Ascending aorta (tissue), 2 donors: ENCODE data around the gene KRTAP4-9. TPM values are rescaled to one million over a fixed set of nuclear protein-coding genes. Genes with fewer than 3 reads are reported as not detected.
"Not testable (repeated sequence)": the region's sequence is repeated elsewhere in the genome, so short reads cannot be mapped to it uniquely, and the experiment has no call there.

ENCODE experiments used
- DNase-seq, 2 donors: peaks; one replicate each; pipeline ENCODE4 v3.0.0-alpha.2; 2019; ENCODE audit warnings: low spot score in 2 of 2
- H3K27ac ChIP-seq, 2 donors: fragments of 200-600 bp; sonication (generic); one replicate each; pipeline ENCODE4 v1.5.1; 2016 to 2017; ENCODE audit warnings: mild to moderate bottlenecking in 1 of 2
- H3K27me3 ChIP-seq: fragments of 200-600 bp; sonication (generic); one replicate; pipeline ENCODE4 v1.5.1; 2017
- H3K36me3 ChIP-seq, 2 donors: fragments of 200-600 bp; sonication (generic); one replicate each; pipeline ENCODE4 v1.5.1; 2016
- H3K4me1 ChIP-seq, 2 donors: fragments of 200-600 bp; sonication (generic); one replicate each; pipeline ENCODE4 v1.5.1; 2016 to 2017; ENCODE audit warnings: mild to moderate bottlenecking in 1 of 2
- H3K4me3 ChIP-seq, 2 donors: fragments of 200-600 bp; sonication (generic); one replicate each; pipeline ENCODE4 v1.5.1; 2016 to 2017; ENCODE audit warnings: mild to moderate bottlenecking in 1 of 2
- H3K9me3 ChIP-seq, 2 donors: fragments of 200-600 bp; sonication (generic); one replicate each; pipeline ENCODE4 v1.5.1; 2016
- intact Hi-C: fragments of 100-400 bp; cut with DNase I; formaldehyde crosslinking; loops from one replicate; pipeline ENCODE4 v1.15.1; 2023
- total RNA-seq: library from RNA; depleted of rRNA; stranded (reverse); fragments of >200 nt; gene quantifications from one replicate; pipeline ENCODE4 v1.1.0, GENCODE V29; 2016
- TF ChIP-seq, protein P1 (sequence below), 3 experiments: fragments of 200-600 bp in 2 of 3; fragments of 450-650 bp in 1 of 3; sonication (generic) in 2 of 3; IDR thresholded peaks; one replicate each; pipeline ENCODE4 v1.5.1; 2016 to 2019; ENCODE audit warnings: antibody characterized with exemption in 3 of 3, mild to moderate bottlenecking in 1 of 3, moderate library complexity in 1 of 3

The KRTAP4-9 gene
- total RNA-seq, 1 donor from 2014 or later: not detected

DNA sequence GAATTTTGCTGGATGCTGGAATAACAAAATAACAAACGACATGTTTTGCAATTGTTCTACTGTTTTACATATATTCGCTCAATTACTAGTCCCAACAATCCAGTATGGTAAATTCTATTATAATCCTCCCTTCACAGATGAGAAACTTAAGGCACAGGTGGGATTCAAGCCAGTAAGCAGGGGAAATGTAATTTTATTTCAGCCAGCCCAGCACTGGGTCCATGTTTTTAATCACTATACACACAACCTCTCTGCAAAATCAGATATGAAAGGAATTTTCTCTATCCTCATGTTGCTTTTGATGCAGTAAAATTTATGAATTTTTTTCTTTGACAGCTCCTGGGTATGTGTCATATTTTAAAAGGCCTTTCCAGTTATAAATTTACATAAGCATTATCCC, 40.1 kb downstream of the KRTAP4-9 start:
- Histone ChIP-seq H3K27ac (no peak overlapping the region), H3K27me3 (no peaks in the 10 kb centered on the region), H3K4me1 (no peaks in the 10 kb centered on the region), H3K36me3 (no peaks in the 10 kb centered on the region), H3K4me3 (no peak overlapping the region), H3K9me3 (peaks cover 0 to 3% of the 10 kb centered on the region in 2 donors)
- intact Hi-C loops: no loop called here
- TF ChIP-seq, protein P1, sequence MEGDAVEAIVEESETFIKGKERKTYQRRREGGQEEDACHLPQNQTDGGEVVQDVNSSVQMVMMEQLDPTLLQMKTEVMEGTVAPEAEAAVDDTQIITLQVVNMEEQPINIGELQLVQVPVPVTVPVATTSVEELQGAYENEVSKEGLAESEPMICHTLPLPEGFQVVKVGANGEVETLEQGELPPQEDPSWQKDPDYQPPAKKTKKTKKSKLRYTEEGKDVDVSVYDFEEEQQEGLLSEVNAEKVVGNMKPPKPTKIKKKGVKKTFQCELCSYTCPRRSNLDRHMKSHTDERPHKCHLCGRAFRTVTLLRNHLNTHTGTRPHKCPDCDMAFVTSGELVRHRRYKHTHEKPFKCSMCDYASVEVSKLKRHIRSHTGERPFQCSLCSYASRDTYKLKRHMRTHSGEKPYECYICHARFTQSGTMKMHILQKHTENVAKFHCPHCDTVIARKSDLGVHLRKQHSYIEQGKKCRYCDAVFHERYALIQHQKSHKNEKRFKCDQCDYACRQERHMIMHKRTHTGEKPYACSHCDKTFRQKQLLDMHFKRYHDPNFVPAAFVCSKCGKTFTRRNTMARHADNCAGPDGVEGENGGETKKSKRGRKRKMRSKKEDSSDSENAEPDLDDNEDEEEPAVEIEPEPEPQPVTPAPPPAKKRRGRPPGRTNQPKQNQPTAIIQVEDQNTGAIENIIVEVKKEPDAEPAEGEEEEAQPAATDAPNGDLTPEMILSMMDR (IDR thresholded peaks at IDR 0.05): no peak
- DNase-seq: no peak

DNA sequence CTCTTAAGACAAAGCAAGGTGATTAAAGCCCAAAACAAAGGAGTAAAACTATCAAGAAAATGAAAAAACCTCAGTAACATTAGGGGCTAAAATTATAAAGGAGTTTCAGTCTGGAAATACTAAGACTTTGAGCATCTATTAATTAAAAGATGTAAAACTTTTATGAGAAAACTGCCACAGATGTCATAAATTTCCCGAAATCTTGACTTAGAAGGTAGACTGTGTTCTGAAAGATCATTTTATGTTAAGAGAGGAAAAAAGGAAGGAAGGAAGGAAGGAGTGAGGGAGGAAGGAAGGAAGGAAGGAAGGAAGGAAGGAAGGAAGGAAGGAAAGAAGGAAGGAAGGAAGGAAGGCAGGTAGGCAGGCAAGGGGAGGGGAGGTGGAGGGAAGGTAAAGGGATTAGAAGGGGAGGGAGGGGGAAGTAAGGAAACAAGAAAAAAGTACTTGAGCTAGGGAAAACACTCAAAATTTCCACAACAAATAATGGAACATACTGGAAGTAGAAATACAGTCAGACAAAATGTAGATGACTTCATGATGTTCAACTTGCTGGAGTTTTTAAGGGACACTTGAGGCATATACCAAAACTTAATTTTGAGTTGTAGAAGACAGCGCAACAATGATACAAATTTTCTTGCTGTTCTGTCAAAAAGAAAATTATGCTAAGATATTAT, 42.5 kb downstream of the KRTAP4-9 start:
- H3K4me1 ChIP-seq: no peaks in the 10 kb centered on the region
- no peak overlapping the region for H3K4me3 ChIP-seq
- DNase-seq: no peak
- H3K36me3 ChIP-seq: no peaks in the 10 kb centered on the region
- peaks cover 0 to 3% of the 10 kb centered on the region in 2 donors for H3K9me3 ChIP-seq
- H3K27ac ChIP-seq: no peak overlapping the region
- TF ChIP-seq, protein P1 (IDR thresholded peaks at IDR 0.05): no peak
- no peaks in the 10 kb centered on the region for H3K27me3 ChIP-seq
- intact Hi-C loops: no loop called here

DNA sequence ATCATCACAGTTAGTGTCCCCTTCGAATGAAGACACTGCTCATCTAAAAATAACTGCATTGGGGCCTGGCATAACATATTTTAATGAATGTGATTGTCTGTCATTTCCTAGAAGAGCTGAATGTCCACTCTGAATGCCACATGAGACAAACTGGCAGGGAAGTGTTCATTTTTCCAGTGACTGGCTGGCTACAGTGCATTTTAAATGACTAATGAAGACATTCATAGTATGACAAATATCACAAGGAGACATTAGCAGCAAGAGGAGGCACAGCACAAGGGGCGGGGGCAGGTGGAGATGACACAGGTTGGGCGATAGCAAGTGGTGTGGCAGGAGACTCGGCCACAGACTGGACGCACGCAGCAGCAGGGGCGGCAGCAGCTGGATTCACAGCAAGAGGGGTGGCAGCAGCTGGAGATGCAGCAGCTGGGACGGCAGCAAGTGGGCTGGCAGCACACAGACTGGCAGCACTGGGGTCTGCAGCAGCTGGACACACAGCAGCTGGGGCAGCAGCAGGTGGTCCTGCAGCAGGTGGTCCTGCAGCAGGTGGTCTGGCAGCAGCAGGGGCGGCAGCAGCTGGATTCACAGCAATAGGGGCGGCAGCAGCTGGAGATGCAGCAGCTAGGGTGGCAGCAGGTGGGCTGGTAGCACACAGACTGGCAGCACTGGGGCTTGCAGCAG, 43.9 kb downstream of the KRTAP4-9 start:
- H3K4me3 ChIP-seq, DNase-seq, H3K27me3 ChIP-seq, H3K27ac ChIP-seq, H3K9me3 ChIP-seq, H3K4me1 ChIP-seq, intact Hi-C loops, H3K36me3 ChIP-seq: not testable (repeated sequence)

DNA sequence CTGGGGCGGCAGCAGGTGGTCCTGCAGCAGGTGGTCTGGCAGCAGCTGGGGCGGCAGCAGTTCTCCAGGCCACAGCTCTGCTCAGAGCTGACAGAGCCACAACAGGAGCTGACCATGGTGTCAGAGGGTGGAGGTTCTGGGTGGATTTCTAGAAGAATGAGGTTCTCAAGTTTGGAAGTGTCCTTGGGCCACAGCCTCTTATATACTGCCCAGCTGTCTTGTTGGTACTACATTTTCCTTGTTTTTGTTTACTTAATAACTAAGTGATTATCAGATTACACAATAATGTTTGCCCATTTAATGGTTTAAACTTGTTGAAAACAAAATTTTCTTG, 44.4 kb downstream of the KRTAP4-9 start, which contains the start of gene KRTAP4-5:
Gene KRTAP4-5 (minus strand): TSS at position 174 of the 334 bp plus-strand sequence. CDS start 58 bp downstream, at position 116.
- Histone ChIP-seq H3K27ac (no peak within 1 kb of the TSS), H3K4me3 (no peak within 1 kb of the TSS), H3K36me3 (no peaks in the 10 kb centered on the region), H3K27me3 (no peaks in the 10 kb centered on the region), H3K9me3 (no peaks in the 10 kb centered on the region), H3K4me1 (no peaks in the 10 kb centered on the region)
- DNase-seq: no peak
- TF ChIP-seq, protein P1 (IDR thresholded peaks at IDR 0.05): no peak
- intact Hi-C loops: no loop called here

DNA sequence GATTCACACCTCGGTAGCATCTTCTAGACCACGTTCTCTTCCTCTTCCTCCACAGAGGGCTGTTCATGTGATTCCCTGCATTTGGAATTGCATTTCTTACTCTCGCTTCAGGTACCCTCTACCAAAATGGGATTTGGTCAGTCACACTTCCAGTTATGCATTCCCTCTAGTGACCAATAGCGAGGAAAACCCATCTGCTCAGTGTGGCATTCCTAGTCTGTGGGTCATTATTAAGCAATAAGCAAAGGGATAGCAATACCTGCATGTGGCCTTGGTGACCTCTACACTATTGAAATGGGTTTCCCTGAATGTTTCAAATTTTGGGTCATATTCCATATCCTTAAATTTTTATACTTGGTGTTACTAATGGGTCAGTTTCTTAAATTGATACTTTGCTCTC, 44.8 kb downstream of the KRTAP4-9 start:
- H3K36me3 ChIP-seq: no peaks in the 10 kb centered on the region
- no peak overlapping the region for H3K27ac ChIP-seq
- no peaks in the 10 kb centered on the region for H3K9me3 ChIP-seq
- DNase-seq: no peak
- no peak overlapping the region for H3K4me3 ChIP-seq
- TF ChIP-seq, protein P1 (IDR thresholded peaks at IDR 0.05): no peak
- H3K4me1 ChIP-seq: no peaks in the 10 kb centered on the region
- no peaks in the 10 kb centered on the region for H3K27me3 ChIP-seq
- intact Hi-C loops: no loop called here

DNA sequence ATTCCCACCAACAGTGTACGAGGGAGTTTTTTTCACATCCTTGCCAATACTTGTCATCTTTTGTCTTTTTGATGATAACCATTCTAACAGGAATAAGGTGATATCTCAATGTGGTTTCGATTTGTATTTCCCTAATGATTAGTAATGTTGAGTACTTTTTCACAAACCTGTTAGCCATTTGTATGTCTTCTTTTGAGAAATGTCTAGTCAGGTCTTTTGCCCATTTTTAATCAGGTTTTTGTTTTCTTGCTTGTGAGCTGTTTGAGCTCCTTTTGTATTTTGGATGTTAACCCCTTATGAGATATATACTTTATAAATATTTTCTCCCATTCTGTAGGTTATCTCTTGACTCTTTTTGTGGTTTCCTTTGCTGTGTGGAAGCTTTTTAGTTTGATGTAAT, 46.3 kb downstream of the KRTAP4-9 start:
- no peaks in the 10 kb centered on the region for H3K4me1 ChIP-seq
- TF ChIP-seq, protein P1 (IDR thresholded peaks at IDR 0.05): no peak
- DNase-seq: no peak
- intact Hi-C loops: no loop called here
- no peak overlapping the region for H3K4me3 ChIP-seq
- no peaks in the 10 kb centered on the region for H3K36me3 ChIP-seq
- no peak overlapping the region for H3K27ac ChIP-seq
- H3K9me3 ChIP-seq: no peaks in the 10 kb centered on the region
- no peaks in the 10 kb centered on the region for H3K27me3 ChIP-seq
